Glomerular visceral epithelial cell (primary cell): ENCODE measurements around the gene DPH3.

ENCODE experiments used
- DNase-seq: peaks from one replicate; pipeline ENCODE4 v3.0.0-alpha.2; 2016; ENCODE audit errors: extremely low spot score

DPH3 gene

DNA sequence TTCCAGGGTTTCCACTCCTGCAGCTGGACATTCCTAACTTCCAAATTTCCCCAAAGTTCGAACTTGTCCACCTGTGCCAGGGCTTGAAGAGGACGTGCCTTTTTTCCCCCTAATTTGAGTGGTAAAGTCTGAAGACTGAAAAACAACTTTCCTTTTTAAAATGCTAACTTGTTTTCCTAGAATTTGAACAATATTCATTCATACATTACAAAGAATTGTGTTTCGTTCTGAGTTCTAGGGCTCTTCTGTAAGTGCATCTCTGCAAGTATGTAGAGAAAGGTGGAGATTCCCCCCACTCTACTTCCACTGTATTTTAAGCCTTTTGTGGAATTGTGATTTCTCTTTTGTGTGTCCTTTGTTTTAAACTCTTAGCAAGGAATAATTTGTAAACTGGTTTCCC, 9.4 kb downstream of the DPH3 start:
- no peak for DNase-seq

DNA sequence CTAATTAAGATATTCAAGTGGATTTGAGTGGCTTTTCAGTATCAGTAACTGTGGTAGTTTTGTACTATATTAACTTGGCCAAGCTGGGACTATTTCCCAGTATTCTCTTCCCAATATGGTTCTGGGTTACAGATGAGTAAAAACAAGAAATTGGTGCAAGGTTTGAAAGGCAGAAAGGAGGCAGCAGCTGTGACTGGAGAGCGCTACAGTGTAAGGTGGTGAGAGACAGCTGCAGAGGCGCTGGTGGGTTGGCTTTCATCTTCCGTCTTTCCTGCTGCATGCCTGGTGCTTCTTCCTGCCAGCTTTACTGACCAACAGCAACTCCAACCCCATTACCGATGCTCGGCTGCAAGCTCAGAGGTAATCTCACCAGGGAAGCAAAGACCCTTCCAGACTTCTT, 9.8 kb downstream of the DPH3 start:
- no peak for DNase-seq

DNA sequence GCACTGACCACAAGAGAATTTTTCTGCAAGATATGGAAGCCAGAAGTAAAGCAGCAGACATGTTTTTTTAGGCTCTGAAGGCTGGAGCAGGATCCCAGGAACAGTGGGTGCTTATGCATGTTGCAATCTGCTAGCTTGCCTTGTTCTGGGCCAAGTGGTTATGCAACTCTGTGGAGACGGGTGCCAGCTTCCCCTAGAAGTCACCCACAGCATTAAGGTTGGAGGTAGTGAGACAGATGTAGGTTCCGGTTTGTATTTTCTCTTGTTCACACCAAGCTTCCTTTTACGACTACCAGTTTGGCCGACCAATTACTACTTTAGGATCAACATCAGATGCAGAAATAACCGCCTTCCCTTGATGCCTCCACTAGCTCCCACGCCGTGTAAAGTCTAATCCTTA, 11.1 kb downstream of the DPH3 start:
- no peak for DNase-seq

GRCh38 chr3:16252988-16253387, 11.8 kb downstream of the DPH3 start:
- DNase-seq = no peak

DNA sequence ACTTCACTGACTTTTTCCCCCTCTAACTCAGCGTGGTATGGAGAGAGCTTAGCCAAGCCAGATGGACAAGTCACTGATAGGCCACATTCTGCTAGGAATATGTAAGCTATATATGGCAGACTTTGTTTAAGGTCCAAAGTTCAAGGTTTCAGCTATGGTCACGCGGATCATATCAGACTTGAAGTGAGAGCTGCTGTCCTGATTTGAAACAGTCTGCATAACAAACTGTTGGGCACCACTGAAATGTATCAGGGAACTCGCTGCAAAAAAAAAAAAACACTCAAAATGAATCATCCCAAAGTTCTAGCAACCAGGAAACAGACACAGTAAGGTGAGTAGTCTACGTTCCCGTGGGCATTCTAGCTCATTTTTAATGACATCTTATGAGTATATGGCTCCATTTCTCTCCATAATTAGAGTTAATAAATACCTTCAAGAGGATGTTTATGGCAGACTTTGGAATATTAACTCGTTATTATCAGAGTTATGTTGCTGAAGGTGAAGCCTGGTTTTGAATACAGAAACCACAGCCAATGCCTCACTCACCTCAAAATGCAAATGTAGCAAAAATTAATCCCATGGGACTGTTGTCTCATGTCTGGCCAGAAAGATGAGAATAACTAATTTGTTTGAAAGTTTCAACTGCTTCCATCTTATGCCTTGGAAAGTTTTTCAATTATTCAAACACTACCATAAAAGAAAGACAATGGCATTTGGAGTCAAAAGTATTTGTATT, 12.3 kb downstream of the DPH3 start:
- no peak for DNase-seq

- no peak for DNase-seq
Measured at GRCh38 chr3:16251316-16252085, 13.2 kb downstream of the DPH3 start.

GRCh38 chr3:16249886-16250285, 14.9 kb downstream of the DPH3 start:
- DNase-seq = no peak

- peak; percentile 30 for DNase-seq
Measured at GRCh38 chr3:16249336-16249735, 15.4 kb downstream of the DPH3 start.

DNA sequence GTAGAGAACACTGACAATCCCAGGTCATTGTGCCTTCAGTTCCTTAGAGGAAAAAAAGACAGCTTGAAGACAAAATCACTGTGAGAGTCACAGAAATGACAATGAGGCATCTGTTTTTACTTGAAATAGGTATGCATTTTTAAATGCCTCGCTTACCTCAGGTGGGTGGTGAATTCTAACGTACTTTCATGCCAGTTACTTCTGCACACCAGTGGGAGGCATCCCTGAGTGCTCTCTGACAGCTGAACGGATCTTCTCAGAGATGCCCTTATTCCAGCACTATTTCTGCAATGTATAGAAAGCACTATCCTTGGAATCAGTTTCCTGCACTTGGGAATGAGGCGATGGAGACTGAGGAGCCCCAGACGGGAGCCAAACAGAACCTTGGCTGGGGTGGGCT, 16.2 kb downstream of the DPH3 start:
- DNase-seq = no peak

- DNase-seq = peak; percentile 77
Measured at GRCh38 chr3:16247282-16248061, 17.3 kb downstream of the DPH3 start.

DNA sequence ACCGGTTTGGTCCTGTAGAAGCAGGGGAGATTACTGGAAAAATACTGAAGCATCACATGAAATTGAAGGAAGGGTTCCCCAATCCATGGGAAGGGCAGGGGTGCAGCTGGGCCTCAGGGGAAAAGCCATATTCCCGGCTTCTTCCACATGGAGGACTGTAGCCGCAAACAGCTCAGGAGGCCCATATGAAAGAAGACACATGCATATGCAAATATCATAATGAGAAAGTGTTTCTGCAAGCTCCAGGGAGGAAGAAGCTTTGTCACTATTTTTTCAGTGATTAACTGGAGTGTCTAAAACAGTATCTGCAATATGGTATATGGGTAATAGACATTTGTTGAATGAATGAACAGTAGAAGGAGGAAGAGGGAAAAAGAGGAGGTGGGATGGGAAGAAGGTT, 19.1 kb downstream of the DPH3 start:
- no peak for DNase-seq

DNA sequence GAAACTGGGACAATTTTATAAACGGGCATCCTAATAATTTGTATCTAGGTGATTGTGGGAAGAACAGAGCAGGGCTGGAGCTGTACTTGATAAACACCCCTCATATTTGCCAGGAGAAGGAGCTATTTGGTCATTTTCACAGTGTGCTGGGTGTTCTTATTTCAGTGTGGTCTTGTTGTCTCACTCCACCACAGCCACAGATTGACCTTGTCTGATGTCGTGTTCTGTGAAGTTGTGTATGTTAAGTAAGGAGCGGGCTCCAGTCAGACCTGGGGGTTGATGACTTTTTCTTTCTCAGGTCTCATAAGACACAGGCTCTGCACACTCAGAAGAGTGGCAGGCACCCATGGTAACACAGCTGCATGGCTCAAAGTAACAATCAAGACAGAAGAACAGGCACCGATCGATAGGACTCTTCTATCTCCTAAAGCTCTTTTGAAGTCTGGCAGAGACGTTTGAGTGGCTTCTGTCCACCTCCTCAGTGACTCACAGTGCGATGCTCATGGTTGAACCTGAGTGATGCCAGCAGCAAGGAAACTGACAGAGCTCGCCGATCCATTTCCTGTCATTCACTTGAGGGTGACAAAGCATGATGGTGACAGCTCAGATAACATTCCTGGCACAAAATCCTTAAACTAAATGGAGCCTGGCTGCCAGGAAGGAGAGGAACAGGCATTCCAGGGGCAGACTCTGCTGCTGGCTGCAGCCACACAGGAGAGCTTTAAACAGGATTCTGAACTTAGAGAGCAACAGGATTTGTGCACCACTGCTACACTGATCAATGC, 20.8 kb downstream of the DPH3 start:
- DNase-seq = peak; percentile 34

GRCh38 chr3:16242177-16242576, 22.6 kb downstream of the DPH3 start:
- DNase-seq = no peak

GRCh38 chr3:16241225-16241624, 23.5 kb downstream of the DPH3 start:
- DNase-seq = no peak

GRCh38 chr3:16240229-16241023, 24.3 kb downstream of the DPH3 start:
- peak; percentile 17 for DNase-seq

DNA sequence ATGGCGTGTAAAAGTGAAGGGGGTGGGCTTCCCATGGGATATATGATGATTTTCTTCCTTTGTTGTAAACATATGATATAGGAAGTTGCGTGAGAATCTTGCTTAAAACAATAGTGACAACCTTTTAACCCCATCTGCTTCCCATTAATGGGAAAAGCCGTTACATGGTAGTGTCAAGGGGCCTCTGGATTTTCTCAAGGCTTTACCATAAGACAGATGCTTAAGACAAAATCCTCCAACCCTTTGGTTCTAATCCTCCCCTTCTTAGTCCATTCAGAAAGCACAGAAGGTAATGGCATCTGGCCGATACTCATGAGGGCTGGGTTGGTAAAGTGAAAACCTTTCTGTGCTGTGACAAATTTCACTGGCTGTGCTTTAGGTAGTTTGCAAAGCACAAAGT, 25.0 kb downstream of the DPH3 start:
- DNase-seq = no peak

DNA sequence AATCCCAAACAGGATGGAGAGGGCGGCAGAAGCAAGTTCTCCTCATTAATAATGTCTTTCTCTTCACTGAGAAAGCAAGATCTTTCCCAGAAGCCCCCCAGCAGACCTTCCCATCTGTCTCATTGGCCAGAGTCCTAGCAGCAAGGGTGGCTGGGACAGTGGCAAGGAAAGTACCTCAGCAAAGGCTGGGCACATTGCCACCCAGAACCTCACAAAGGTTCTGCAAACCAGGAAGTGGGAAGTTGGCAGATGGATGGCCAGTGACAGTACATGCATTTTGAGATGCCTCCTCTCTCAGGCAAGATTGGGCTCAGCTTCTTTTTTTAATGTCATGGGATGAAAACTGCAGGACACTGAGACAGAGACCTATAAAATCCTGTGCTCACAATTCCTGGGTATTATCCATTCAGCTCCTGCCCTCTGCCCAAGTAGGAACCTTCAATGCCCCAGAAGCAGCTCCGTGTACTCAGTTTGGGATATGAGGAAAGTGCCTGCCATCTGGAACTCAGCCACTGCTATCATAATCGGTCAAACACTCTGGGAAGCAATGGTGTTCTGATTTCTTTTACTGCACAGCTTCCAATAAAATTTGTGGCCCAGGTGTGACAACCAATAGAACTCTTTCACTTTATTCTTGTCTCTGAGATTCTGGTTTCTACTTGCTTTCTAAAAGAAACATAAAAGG, 25.5 kb downstream of the DPH3 start:
- no peak for DNase-seq

DNA sequence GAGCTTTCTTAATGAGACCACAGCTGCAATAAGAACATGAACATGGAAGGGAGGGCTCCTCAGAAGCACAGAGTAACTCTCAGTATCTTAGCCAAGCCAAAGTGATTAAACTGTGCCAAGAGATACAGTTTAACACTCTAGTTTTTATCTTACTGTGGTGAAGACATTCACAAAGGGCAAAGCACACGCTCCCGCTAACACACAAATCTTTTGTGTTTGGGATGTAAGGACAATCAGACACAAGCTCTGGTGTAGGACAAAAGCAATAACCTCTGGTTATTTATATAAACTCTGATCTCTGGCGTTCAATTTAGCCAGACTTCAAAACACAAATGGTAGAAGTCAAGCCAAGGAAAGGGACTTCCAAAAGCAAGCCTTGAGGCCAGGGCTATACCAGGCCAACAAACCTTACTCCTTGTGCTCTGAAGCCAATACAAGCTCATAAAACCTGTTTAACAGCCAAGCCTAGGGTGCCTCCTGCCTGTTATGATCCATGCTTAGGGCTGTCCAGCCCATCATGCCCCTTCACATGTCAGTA, 27.8 kb downstream of the DPH3 start:
- no peak for DNase-seq

GRCh38 chr3:16236030-16236639, 28.6 kb downstream of the DPH3 start:
- no peak for DNase-seq

- DNase-seq = no peak
Measured at GRCh38 chr3:16234281-16234680, 30.5 kb downstream of the DPH3 start.
